Suprapubic skin (tissue), 4 donors: ENCODE results near the gene BAHD1. TPM values are rescaled to one million over a fixed set of nuclear protein-coding genes. Genes with fewer than 3 reads are reported as not detected.

Experiments
- DNase-seq, 2 donors: peaks; one replicate each; pipeline ENCODE4 v3.0.0-alpha.2; 2019; ENCODE audit warnings: low spot score in 2 of 2
- H3K27ac ChIP-seq: fragments of 200-600 bp; sonication (generic); one replicate; pipeline ENCODE4 v1.5.1; 2019
- H3K27me3 ChIP-seq: fragments of 200-600 bp; sonication (generic); one replicate; pipeline ENCODE4 v1.5.1; 2019
- H3K36me3 ChIP-seq: fragments of 200-600 bp; sonication (generic); one replicate; pipeline ENCODE4 v1.5.1; 2019
- H3K4me1 ChIP-seq: fragments of 200-600 bp; sonication (generic); one replicate; pipeline ENCODE4 v1.5.1; 2019
- H3K4me3 ChIP-seq: fragments of 200-600 bp; sonication (generic); one replicate; pipeline ENCODE4 v1.5.1; 2019; ENCODE audit warnings: mild to moderate bottlenecking
- H3K9me3 ChIP-seq: fragments of 200-600 bp; sonication (generic); one replicate; pipeline ENCODE4 v1.5.1; 2019
- EP300 ChIP-seq: sonication (generic); formaldehyde crosslinking; IDR thresholded peaks from one replicate; pipeline ENCODE4 v1.6.1; 2017; ENCODE audit warnings: antibody characterized with exemption
- POLR2A ChIP-seq, 2 donors: fragments of 450-650 bp; IDR thresholded peaks; one replicate each; pipeline ENCODE4 v1.6.1; 2017; ENCODE audit warnings: antibody characterized with exemption in 2 of 2, mild to moderate bottlenecking in 2 of 2, moderate library complexity in 2 of 2
- POLR2AphosphoS5 ChIP-seq, 3 donors: sonication (generic); formaldehyde crosslinking; IDR thresholded peaks; one replicate each; pipeline ENCODE4 v1.6.1; 2017; ENCODE audit warnings: antibody characterized with exemption in 3 of 3
- WGBS: methylation state at CpG from one replicate; pipeline ENCODE4 v1.1.5; 2018; 5-methylcytosine and 5-hydroxymethylcytosine counted together
- total RNA-seq, 4 donors: library from RNA; depleted of rRNA; stranded (reverse); fragments of >200 nt; gene quantifications; one replicate each; pipeline ENCODE4 v1.1.0, GENCODE V29; 2016
- TF ChIP-seq, protein P1 (sequence below), 2 donors: fragments of 200-600 bp in 1 of 2; fragments of 450-650 bp in 1 of 2; sonication (generic) in 1 of 2; IDR thresholded peaks; one replicate each; pipeline ENCODE4 v1.5.1; 2016 to 2019; ENCODE audit warnings: antibody characterized with exemption in 2 of 2, mild to moderate bottlenecking in 1 of 2, moderate library complexity in 1 of 2

The BAHD1 gene
- 10 to 100 TPM; 16.8 to 24.6 (median 19.2) TPM for total RNA-seq

GRCh38 chr15:40440743-40441564 lies at the start of gene BAHD1:
Gene BAHD1 (plus strand): TSS chr15:40440953. CDS start chr15:40458465, 17,512 bp downstream.
- Histone ChIP-seq H3K27me3 (peaks cover 18% of the 10 kb centered on the region), H3K36me3 (no peaks in the 10 kb centered on the region), H3K9me3 (no peaks in the 10 kb centered on the region), H3K4me1 (peaks cover 63% of the 10 kb centered on the region), H3K4me3 (peak within 1 kb of the TSS; percentile 93), H3K27ac (peak within 1 kb of the TSS; percentile 8)
- peak; percentile 97 to 98 for DNase-seq
- TF ChIP-seq EP300 (no peak), POLR2A (IDR thresholded peaks at IDR 0.05) (no peak), POLR2AphosphoS5 (IDR thresholded peaks at IDR 0.05) (no peak)
- TF ChIP-seq, protein P1, sequence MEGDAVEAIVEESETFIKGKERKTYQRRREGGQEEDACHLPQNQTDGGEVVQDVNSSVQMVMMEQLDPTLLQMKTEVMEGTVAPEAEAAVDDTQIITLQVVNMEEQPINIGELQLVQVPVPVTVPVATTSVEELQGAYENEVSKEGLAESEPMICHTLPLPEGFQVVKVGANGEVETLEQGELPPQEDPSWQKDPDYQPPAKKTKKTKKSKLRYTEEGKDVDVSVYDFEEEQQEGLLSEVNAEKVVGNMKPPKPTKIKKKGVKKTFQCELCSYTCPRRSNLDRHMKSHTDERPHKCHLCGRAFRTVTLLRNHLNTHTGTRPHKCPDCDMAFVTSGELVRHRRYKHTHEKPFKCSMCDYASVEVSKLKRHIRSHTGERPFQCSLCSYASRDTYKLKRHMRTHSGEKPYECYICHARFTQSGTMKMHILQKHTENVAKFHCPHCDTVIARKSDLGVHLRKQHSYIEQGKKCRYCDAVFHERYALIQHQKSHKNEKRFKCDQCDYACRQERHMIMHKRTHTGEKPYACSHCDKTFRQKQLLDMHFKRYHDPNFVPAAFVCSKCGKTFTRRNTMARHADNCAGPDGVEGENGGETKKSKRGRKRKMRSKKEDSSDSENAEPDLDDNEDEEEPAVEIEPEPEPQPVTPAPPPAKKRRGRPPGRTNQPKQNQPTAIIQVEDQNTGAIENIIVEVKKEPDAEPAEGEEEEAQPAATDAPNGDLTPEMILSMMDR (IDR thresholded peaks at IDR 0.05): no peak
- under 1% methylated on average over 41 of the region's 119 CpGs for WGBS

GRCh38 chr15:40392986-40393948 lies 47.5 kb upstream of the BAHD1 start:
- TF ChIP-seq POLR2A (IDR thresholded peaks at IDR 0.05) (no peak), EP300 (no peak), POLR2AphosphoS5 (IDR thresholded peaks at IDR 0.05) (no peak)
- TF ChIP-seq, protein P1 (IDR thresholded peaks at IDR 0.05): no peak
- no peaks in the 10 kb centered on the region for H3K4me1 ChIP-seq
- whole genome bisulfite sequencing: 95% methylated on average over 4 of the region's 4 CpGs

DNA sequence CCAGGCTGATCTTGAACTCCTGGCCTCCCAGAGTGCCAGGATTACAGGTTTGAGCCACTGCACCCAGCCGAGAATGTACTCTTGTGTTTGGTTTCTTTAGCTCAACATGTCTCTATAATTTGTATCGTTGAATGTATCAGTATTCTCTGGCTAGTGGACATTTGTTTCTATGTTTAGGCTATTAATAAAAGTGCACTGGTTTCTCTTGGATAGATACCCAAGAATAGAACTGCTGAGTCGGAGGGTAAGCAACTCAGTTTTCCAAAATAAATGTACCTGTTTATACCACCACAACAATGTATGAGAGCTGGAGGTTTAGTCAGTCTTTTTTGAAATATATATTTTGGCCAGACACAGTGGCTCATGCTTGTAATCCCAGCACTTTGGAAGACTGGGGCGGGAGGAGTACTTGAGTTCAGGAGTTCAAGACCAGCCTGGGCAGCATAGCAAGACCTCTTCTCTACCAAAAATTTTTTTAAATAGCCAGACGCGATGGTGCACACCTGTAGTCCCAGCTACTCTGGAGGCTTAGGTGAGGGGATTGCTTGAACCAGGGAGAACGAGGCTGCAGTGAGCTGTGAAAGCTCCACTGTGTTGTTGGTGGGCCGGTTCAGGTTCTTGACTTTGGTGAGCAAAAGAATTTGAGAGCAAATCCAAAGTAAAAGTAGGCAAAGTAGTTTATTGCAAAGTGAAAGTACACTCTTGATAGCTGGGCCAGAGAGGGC lies 42.9 kb upstream of the BAHD1 start:
- Histone ChIP-seq H3K4me3 (no peak overlapping the region), H3K4me1 (no peaks in the 10 kb centered on the region), H3K27me3 (no peaks in the 10 kb centered on the region), H3K36me3 (peaks cover 10% of the 10 kb centered on the region), H3K9me3 (no peaks in the 10 kb centered on the region), H3K27ac (no peak overlapping the region)
- no peak for TF ChIP-seq POLR2A (IDR thresholded peaks at IDR 0.05)
- no peak for TF ChIP-seq POLR2AphosphoS5 (IDR thresholded peaks at IDR 0.05)
- TF ChIP-seq, protein P1 (IDR thresholded peaks at IDR 0.05): no peak
- TF ChIP-seq EP300: no peak
- 93% methylated on average over 8 of the region's 8 CpGs for WGBS
- DNase-seq: no peak

More at GRCh38 chr15:40392986-40393948, 47.5 kb upstream of the BAHD1 start:
- Histone ChIP-seq H3K4me3 (no peak overlapping the region), H3K36me3 (peaks cover 33% of the 10 kb centered on the region), H3K9me3 (no peaks in the 10 kb centered on the region), H3K27me3 (no peaks in the 10 kb centered on the region), H3K27ac (no peak overlapping the region)
- no peak for DNase-seq

DNA sequence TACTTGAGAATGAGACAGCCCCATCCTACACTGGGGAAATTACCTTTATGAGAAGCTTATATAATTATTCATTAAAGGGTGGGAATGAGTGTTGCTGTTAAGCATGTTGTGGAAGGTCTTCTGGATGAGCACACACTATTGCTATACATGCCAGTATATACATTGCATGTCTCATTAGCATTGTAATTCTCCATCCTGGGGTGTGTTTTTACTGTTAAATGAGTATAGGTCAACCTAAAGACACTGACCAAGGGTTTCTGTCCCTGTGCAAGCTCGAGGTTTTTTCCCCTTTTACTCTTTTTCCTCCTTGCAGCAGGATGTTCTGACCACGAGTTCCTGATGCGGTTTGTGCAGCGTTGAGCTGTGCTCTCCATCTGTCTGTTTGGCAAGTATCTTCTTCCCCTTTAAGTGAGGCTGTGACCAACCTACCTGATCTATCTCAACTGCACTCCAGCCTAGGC lies 42.3 kb upstream of the BAHD1 start:
- Histone ChIP-seq H3K27me3 (no peaks in the 10 kb centered on the region), H3K27ac (no peak overlapping the region), H3K4me1 (no peaks in the 10 kb centered on the region), H3K36me3 (peaks cover 4% of the 10 kb centered on the region), H3K9me3 (no peaks in the 10 kb centered on the region), H3K4me3 (no peak overlapping the region)
- TF ChIP-seq POLR2A (IDR thresholded peaks at IDR 0.05) (no peak), EP300 (no peak), POLR2AphosphoS5 (IDR thresholded peaks at IDR 0.05) (no peak)
- TF ChIP-seq, protein P1 (IDR thresholded peaks at IDR 0.05): no peak
- WGBS: 56% methylated on average over 4 of the region's 4 CpGs
- no peak for DNase-seq
